ENCODE results near the gene DHODH. TPM values are rescaled to one million over a fixed set of nuclear protein-coding genes. Genes with fewer than 3 reads are reported as not detected.
A peak's percentile ranks its signal among the peaks of the same experiment; 100 is the strongest.

The DHODH gene
- total and polyA plus RNA-seq, 2 of the 13 experiments (the other 11 are each of a cell fraction or from before 2014, with no cell fraction given) = 10.7 to 16.4 TPM

DNA sequence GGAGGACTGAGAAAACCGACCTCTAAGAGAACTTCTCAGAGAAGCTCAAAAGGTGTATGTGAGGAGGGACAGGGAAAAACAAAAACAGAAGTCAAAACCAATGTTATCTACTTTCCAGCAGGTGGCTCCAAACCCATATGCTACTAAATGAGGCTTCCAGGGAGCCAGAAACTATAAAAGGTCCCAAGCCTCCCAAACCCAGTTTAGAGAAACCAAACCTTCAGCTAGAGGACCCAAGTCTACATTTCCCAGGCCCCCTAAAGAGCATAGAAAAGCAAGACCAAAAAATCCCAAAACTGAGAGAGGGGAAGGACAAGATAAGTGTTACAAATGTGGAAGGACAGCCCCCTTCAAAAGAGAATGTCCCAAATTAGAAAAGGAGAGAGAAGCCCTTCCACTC, 58.2 kb downstream of the DHODH start (continued):
- 0 out of 2 replicates have a peak, but pooled peaks have one; percentile 76 for TF ChIP-seq ZBED4 (CRISPR knock-in tag; IDR thresholded peaks at IDR 0.05; ENCODE audit: borderline replicate concordance)
- TF ChIP-seq REL (CRISPR knock-in tag; conservative IDR thresholded peaks at IDR 0.05) = no peak
- TF ChIP-seq SIN3B (IDR thresholded peaks at IDR 0.05; ENCODE audit: low read length) = peak; percentile 67
- TF ChIP-seq MXD4 (CRISPR knock-in tag; IDR thresholded peaks at IDR 0.05) = no peak
- TF ChIP-seq, protein P1, sequence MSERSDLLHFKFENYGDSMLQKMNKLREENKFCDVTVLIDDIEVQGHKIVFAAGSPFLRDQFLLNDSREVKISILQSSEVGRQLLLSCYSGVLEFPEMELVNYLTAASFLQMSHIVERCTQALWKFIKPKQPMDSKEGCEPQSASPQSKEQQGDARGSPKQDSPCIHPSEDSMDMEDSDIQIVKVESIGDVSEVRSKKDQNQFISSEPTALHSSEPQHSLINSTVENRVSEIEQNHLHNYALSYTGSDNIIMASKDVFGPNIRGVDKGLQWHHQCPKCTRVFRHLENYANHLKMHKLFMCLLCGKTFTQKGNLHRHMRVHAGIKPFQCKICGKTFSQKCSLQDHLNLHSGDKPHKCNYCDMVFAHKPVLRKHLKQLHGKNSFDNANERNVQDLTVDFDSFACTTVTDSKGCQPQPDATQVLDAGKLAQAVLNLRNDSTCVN (CRISPR knock-in tag; IDR thresholded peaks at IDR 0.05; ENCODE audit: borderline replicate concordance) = no peak
- TF ChIP-seq GATAD2A (CRISPR knock-in tag; IDR thresholded peaks at IDR 0.05) = peak; percentile 55; the same call in 1 of the 2 replicates
- TF ChIP-seq, protein P2, sequence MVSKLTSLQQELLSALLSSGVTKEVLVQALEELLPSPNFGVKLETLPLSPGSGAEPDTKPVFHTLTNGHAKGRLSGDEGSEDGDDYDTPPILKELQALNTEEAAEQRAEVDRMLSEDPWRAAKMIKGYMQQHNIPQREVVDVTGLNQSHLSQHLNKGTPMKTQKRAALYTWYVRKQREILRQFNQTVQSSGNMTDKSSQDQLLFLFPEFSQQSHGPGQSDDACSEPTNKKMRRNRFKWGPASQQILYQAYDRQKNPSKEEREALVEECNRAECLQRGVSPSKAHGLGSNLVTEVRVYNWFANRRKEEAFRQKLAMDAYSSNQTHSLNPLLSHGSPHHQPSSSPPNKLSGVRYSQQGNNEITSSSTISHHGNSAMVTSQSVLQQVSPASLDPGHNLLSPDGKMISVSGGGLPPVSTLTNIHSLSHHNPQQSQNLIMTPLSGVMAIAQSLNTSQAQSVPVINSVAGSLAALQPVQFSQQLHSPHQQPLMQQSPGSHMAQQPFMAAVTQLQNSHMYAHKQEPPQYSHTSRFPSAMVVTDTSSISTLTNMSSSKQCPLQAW (CRISPR knock-in tag; IDR thresholded peaks at IDR 0.05) = no peak
- no peak for TF ChIP-seq ZNF280B (CRISPR knock-in tag; IDR thresholded peaks at IDR 0.05; ENCODE audit: borderline replicate concordance)
- TF ChIP-seq ZNF530 (CRISPR knock-in tag; IDR thresholded peaks at IDR 0.05; ENCODE audit: low read depth) = no peak
- TF ChIP-seq ZZZ3 (CRISPR knock-in tag; IDR thresholded peaks at IDR 0.05; ENCODE audit: borderline replicate concordance) = no peak
- TF ChIP-seq BCL6 (CRISPR knock-in tag; IDR thresholded peaks at IDR 0.05) = peak; percentile 26
- no peak for TF ChIP-seq ZNF790 (CRISPR knock-in tag; IDR thresholded peaks at IDR 0.05; ENCODE audit: borderline replicate concordance)
- no peak for TF ChIP-seq HES4 (CRISPR knock-in tag; IDR thresholded peaks at IDR 0.05; ENCODE audit: borderline replicate concordance)
- TF ChIP-seq ZNF274 (CRISPR knock-in tag; IDR thresholded peaks at IDR 0.05) = no peak
- no peak for TF ChIP-seq FOXK2 (IDR thresholded peaks at IDR 0.05)
- TF ChIP-seq, protein P3, sequence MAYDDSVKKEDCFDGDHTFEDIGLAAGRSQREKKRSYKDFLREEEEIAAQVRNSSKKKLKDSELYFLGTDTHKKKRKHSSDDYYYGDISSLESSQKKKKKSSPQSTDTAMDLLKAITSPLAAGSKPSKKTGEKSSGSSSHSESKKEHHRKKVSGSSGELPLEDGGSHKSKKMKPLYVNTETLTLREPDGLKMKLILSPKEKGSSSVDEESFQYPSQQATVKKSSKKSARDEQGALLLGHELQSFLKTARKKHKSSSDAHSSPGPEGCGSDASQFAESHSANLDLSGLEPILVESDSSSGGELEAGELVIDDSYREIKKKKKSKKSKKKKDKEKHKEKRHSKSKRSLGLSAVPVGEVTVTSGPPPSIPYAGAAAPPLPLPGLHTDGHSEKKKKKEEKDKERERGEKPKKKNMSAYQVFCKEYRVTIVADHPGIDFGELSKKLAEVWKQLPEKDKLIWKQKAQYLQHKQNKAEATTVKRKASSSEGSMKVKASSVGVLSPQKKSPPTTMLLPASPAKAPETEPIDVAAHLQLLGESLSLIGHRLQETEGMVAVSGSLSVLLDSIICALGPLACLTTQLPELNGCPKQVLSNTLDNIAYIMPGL (CRISPR knock-in tag; IDR thresholded peaks at IDR 0.05; ENCODE audit: borderline replicate concordance in 1 of 2, low read depth in 1 of 2) = 0 out of 4 replicates have a peak, but pooled peaks of 1 of the 2 experiments have one; percentile 45
- no peak for TF ChIP-seq ZSCAN20 (CRISPR knock-in tag; IDR thresholded peaks at IDR 0.05; ENCODE audit: borderline replicate concordance)
- no peak for TF ChIP-seq ZNF552 (CRISPR knock-in tag; IDR thresholded peaks at IDR 0.05; ENCODE audit: borderline replicate concordance)
